Fibroblast of lung (primary cell): ENCODE data around the gene HK2.

Experiments
- EZH2 ChIP-seq: IDR thresholded peaks from 2 replicates; pipeline ENCODE4 v1.5.1; 2012; ENCODE audit warnings: low read length, control low read depth, mild to moderate bottlenecking; ENCODE audit errors: missing control alignments
- TF ChIP-seq, protein P1 (sequence below), 2 donors: IDR thresholded peaks in 1 of 2; conservative IDR thresholded peaks in 1 of 2; 1 replicate in 1 of 2; 2 replicates in 1 of 2; pipeline ENCODE4 v1.5.1; 2011 to 2012; ENCODE audit warnings: low read length in 2 of 2, control low read depth in 1 of 2, inconsistent platforms in 1 of 2, low read depth in 1 of 2, mild to moderate bottlenecking in 1 of 2

DNA sequence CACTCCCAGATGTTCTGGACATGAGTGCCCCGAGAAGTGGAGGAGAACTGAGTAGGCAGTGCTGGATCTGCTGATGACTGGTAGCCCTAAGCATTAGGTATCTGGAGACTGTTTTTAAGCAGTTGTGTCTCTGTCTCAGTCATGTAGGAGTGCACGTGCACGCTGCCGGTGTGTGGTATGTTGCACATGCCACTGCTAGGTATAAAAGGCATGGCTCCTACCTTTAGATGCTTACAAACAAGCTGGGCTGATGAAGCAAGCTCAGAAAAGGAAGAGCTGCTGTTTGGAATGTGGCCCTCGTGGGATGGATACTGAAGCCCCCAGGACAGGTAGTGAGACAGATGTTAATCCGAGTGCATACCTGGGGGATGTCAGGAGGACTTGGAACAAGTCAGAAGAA is 49.1 kb downstream of the HK2 start:
- TF ChIP-seq, protein P1, sequence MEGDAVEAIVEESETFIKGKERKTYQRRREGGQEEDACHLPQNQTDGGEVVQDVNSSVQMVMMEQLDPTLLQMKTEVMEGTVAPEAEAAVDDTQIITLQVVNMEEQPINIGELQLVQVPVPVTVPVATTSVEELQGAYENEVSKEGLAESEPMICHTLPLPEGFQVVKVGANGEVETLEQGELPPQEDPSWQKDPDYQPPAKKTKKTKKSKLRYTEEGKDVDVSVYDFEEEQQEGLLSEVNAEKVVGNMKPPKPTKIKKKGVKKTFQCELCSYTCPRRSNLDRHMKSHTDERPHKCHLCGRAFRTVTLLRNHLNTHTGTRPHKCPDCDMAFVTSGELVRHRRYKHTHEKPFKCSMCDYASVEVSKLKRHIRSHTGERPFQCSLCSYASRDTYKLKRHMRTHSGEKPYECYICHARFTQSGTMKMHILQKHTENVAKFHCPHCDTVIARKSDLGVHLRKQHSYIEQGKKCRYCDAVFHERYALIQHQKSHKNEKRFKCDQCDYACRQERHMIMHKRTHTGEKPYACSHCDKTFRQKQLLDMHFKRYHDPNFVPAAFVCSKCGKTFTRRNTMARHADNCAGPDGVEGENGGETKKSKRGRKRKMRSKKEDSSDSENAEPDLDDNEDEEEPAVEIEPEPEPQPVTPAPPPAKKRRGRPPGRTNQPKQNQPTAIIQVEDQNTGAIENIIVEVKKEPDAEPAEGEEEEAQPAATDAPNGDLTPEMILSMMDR (conservative IDR thresholded peaks at IDR 0.05 in 1 of 2, IDR thresholded peaks at IDR 0.05 in 1 of 2; ENCODE audit: low read depth in 1 of 2, low read length in 2 of 2) = no peak
- no peak for TF ChIP-seq EZH2
